ENCODE measurements around the gene LMAN2.

The LMAN2 gene

DNA sequence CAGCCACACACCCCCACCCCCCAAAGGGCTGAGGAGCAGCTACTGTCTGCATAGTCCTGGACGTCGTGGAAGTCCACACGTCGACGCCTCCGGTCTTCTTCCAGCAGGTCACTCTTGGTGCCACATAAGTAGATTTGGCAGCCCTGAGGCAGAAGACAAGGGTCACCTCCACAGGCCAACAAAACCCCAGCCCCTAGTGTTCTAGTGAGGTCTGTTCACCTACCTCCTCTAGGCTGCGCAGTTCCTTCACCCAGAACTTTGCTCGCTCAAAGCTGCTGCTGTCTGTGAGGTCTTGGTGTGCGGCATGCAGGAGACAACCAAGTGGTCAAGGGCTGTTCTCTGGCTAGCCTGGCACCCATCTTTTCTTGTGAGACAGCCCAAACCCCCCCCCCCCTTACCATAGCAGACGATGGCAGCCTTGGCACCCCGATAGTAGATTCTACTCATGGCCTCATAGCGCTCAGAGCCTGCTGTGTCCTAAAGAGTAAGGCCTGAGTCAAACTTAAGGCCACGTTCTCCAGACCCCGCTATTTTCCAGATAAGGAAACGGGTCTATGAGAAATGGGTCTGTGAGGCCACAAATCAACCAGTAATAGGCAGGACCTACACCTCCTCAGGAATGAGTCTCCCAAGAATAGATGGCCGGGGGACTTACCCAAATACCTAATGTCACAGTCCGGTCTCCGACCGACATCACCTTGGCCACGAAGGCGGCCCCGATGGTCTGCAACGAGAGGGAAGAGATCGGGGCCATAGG lies 48.9 kb downstream of the LMAN2 start:
- Histone ChIP-seq H3K36me3 (ENCODE audit: control insufficient read depth, low read length) (peaks cover 82% of the 10 kb centered on the region), H3K9me2 (replicated peaks; ENCODE audit: control insufficient read depth, low read length) (no peaks in the 10 kb centered on the region), H3K4me1 (ENCODE audit: control insufficient read depth, low read length) (peaks cover 78% of the 10 kb centered on the region), H3K27me3 (ENCODE audit: control insufficient read depth, low read length) (no peaks in the 10 kb centered on the region), H4K20me1 (ENCODE audit: control insufficient read depth, insufficient read depth, low read depth, low read length) (peaks cover 13% of the 10 kb centered on the region; the same call in 1 of the 2 replicates), H3K27ac (ENCODE audit: low read depth, low read length) (peak overlapping the region; percentile 69), H3K4me2 (ENCODE audit: low read length) (peak overlapping the region; percentile 76), H3K79me2 (ENCODE audit: control insufficient read depth, low read length) (peaks cover 62% of the 10 kb centered on the region), H3K4me3 (ENCODE audit: low read length) (peak overlapping the region; percentile 99), H3K9me3 (ENCODE audit: control insufficient read depth, insufficient read depth, low read length) (no peaks in the 10 kb centered on the region), H3F3A (ENCODE audit: control insufficient read depth, insufficient read depth) (peaks cover 36% of the 10 kb centered on the region)
- TF ChIP-seq EZH2phosphoT487 (IDR thresholded peaks at IDR 0.05; ENCODE audit: borderline replicate concordance, low read length): no peak
- TF ChIP-seq, protein P1, sequence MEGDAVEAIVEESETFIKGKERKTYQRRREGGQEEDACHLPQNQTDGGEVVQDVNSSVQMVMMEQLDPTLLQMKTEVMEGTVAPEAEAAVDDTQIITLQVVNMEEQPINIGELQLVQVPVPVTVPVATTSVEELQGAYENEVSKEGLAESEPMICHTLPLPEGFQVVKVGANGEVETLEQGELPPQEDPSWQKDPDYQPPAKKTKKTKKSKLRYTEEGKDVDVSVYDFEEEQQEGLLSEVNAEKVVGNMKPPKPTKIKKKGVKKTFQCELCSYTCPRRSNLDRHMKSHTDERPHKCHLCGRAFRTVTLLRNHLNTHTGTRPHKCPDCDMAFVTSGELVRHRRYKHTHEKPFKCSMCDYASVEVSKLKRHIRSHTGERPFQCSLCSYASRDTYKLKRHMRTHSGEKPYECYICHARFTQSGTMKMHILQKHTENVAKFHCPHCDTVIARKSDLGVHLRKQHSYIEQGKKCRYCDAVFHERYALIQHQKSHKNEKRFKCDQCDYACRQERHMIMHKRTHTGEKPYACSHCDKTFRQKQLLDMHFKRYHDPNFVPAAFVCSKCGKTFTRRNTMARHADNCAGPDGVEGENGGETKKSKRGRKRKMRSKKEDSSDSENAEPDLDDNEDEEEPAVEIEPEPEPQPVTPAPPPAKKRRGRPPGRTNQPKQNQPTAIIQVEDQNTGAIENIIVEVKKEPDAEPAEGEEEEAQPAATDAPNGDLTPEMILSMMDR (IDR thresholded peaks at IDR 0.05; ENCODE audit: low read depth, low read length, poor library complexity, severe bottlenecking): peak; percentile 54

DNA sequence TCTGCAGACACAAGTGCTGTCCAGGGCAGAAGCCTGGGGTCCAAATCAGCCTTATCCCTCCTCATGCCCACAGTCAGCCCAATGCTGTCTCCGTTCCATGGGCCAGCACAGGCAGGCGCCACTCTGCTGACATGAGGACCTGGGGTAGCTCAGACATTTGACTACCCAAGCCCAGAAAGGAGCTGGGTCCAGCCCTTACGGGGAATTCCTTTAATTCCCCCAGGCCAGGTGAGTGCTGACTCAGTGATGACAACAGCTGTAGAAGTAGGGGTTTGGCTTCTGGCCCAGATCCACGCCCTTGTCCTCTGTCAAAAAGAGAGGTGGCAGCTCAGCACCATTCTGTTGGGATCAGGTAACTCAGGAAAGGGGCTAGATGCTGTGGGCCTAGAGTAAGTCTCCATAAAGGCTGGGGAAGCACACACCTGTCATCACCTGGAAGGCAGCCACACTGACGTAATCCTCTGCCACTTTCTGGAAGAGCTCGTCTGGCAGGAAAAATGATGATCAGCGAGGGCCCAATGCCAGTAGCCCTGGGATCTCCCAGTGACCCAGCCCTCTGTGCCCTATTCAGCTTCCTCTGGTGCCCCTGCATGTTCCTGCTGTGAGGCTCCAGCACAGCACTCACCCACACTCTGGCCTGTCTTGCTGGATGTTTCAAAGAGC lies 49.8 kb downstream of the LMAN2 start:
- Histone ChIP-seq H3K9me3 (ENCODE audit: control insufficient read depth, insufficient read depth, low read length) (no peaks in the 10 kb centered on the region), H3K27me3 (ENCODE audit: control insufficient read depth, low read length) (no peaks in the 10 kb centered on the region), H3K9me2 (replicated peaks; ENCODE audit: control insufficient read depth, low read length) (no peaks in the 10 kb centered on the region), H3K4me3 (ENCODE audit: low read length) (peak overlapping the region; percentile 99), H3K4me2 (ENCODE audit: low read length) (peak overlapping the region; percentile 76), H3K4me1 (ENCODE audit: control insufficient read depth, low read length) (peaks cover 69% of the 10 kb centered on the region), H3F3A (ENCODE audit: control insufficient read depth, insufficient read depth) (peaks cover 39% of the 10 kb centered on the region), H3K27ac (ENCODE audit: low read depth, low read length) (peak overlapping the region; percentile 69), H3K36me3 (ENCODE audit: control insufficient read depth, low read length) (peaks cover 79% of the 10 kb centered on the region), H4K20me1 (ENCODE audit: control insufficient read depth, insufficient read depth, low read depth, low read length) (peaks cover 13% of the 10 kb centered on the region; the same call in 1 of the 2 replicates), H3K79me2 (ENCODE audit: control insufficient read depth, low read length) (peaks cover 62% of the 10 kb centered on the region)
- TF ChIP-seq EZH2phosphoT487 (IDR thresholded peaks at IDR 0.05; ENCODE audit: borderline replicate concordance, low read length): no peak
- TF ChIP-seq, protein P1 (IDR thresholded peaks at IDR 0.05; ENCODE audit: low read depth, low read length, poor library complexity, severe bottlenecking): no peak

DNA sequence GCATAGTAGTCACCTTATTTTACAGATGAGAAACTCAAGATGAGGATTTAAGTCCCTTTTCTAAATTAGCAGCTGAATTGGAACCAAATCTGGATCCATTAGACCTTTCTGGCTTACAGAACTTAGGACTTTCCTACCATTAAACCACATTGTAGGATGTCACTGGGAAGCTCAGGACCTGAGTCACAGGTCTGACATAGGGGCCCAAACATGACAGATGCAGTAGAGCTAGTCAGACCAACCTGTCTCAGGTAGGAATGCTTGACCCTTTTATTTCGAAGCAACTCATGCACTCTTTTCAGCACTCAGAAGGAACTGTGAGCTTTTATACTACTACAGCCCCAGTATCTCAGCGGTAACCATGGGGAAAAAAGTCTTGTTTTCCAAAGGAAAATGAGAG lies 50.5 kb downstream of the LMAN2 start:
- Histone ChIP-seq H3K9me2 (replicated peaks; ENCODE audit: control insufficient read depth, low read length) (no peaks in the 10 kb centered on the region), H3F3A (ENCODE audit: control insufficient read depth, insufficient read depth) (peaks cover 39% of the 10 kb centered on the region), H3K4me3 (ENCODE audit: low read length) (peak overlapping the region; percentile 35), H3K36me3 (ENCODE audit: control insufficient read depth, low read length) (peaks cover 79% of the 10 kb centered on the region), H3K27ac (ENCODE audit: low read depth, low read length) (peak overlapping the region; percentile 69), H3K4me1 (ENCODE audit: control insufficient read depth, low read length) (peaks cover 72% of the 10 kb centered on the region), H3K27me3 (ENCODE audit: control insufficient read depth, low read length) (no peaks in the 10 kb centered on the region), H3K9me3 (ENCODE audit: control insufficient read depth, insufficient read depth, low read length) (no peaks in the 10 kb centered on the region), H3K79me2 (ENCODE audit: control insufficient read depth, low read length) (peaks cover 58% of the 10 kb centered on the region), H4K20me1 (ENCODE audit: control insufficient read depth, insufficient read depth, low read depth, low read length) (peaks cover 13% of the 10 kb centered on the region; the same call in 1 of the 2 replicates), H3K4me2 (ENCODE audit: low read length) (peak overlapping the region; percentile 76)
- TF ChIP-seq, protein P1 (IDR thresholded peaks at IDR 0.05; ENCODE audit: low read depth, low read length, poor library complexity, severe bottlenecking): no peak
- TF ChIP-seq EZH2phosphoT487 (IDR thresholded peaks at IDR 0.05; ENCODE audit: borderline replicate concordance, low read length): no peak
